AG20443 (cell line): ENCODE results near the gene GZMH.
"Not testable (repeated sequence)": the region's sequence is repeated elsewhere in the genome, so short reads cannot be mapped to it uniquely, and the experiment has no call there.

Source experiments
- DNase-seq: peaks from one replicate; pipeline ENCODE4 v3.0.0; 2012; ENCODE audit warnings: low spot score, mixed read lengths

Gene GZMH, protein sequence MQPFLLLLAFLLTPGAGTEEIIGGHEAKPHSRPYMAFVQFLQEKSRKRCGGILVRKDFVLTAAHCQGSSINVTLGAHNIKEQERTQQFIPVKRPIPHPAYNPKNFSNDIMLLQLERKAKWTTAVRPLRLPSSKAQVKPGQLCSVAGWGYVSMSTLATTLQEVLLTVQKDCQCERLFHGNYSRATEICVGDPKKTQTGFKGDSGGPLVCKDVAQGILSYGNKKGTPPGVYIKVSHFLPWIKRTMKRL

DNA sequence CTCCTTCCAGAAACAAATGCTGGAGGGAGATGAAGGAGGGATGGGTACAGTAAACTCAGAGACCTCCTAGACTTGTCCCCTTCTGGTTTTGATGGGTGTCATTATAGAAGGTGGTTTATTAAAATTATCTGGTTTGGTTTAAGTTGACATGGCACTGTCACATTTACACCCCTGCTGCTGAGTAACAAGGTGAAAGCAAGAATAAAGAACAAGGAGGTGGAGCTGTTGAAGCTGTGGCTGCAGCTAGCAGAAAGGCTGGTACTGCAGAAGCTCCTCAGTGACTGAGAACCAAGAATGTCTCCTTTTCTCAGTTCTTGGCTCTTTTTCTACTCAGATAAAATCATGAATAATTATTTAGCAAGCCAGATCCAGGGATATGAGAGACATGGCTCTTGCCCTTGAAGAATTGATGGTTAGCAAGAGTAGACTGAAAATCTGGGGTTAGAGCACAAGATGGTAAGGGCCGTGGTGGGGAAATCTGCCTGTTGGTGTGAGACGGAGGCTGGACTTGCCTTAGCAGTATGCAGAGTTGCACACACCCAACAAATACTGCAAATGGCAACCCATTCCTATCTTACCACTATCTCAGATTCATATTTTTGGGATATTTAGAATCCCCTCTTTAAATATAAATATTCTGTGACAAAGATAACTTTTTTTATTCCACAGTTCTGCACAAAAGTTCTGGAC lies at the start of gene GZMH:
GZMH (minus strand) TSS at position 31 of the 690 bp plus-strand sequence. CDS start 72 bp downstream, outside the sequence.
- no peak for DNase-seq

DNA sequence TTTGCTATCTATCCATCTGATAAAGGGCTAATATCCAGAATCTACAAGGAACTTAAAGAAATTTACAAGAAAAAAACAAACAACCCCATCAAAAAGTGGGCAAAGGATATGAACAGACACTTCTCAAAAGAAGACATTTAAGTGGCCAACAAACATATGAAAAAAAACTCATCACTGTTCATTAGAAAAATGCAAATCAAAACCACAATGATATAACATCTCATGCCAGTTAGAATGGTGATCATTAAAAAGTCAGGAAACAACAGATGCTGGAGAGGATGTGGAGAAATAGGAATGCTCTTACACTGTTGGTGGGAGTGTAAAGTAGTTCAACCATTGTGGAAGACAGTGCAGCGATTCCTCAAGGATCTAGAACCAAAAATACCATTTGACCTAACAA lies 38.9 kb upstream of the GZMH start:
- not testable (repeated sequence) for DNase-seq

DNA sequence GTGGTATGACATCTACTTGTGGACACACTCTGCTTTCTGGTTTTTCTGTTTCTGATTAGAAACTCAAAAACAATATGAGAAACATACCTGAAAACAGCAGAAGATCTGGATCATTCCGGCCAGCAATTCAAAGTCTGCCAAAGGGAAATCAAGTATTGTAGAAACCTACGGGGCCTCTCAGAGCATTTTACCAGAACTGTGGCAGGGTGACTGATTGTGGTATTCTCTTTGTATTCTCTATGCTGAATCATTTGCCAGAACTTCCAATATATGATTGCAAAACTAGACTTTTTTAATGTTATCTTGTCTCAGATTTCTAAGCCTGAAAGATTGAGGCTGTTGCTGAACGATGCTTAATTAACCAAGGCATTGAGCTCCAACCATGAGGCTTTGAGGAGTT lies 30.4 kb upstream of the GZMH start:
- no peak for DNase-seq

DNA sequence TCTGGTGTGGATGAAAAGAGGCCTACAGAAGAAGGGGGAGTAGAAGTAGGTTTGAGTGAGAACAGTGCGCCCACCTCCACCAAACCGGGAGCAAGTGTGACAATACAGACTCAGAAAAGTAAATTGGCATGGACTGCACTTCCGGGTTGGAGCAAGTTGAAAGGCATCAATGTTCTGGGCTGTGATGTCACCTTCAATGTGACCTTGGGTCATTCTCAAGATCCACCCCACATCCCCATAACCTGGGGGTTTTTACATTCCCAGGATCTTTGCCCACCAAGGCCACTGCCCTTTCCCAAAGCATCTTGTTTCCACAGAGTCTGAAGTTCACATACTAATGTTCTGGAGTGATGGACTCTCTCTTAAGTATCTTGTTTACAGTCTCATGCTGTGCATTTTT lies 29.8 kb upstream of the GZMH start:
- no peak for DNase-seq

DNA sequence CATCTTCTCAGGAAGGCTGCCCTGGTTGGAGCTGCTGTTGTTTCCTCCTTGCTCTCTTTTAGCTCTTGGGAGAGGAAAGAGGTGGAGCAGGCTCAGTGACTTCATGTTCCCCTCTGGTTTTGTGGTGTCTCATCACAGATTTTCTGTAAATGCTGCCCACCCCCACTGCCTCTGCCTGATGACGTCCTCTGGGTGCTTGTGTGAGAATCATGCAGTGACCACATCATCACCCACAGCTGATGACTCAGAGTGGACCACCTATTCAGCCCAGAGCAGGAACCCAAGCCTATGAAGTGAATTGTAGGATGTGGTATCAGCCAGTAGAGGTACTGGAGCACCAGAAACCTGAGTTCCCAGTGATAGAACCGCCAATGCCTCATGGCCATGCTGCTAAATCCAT lies 24.7 kb upstream of the GZMH start, which contains the start of gene GZMB:
GZMB (minus strand) TSS at position 33 of the 400 bp plus-strand sequence; CDS start at position 3, 30 bp downstream.
- no peak for DNase-seq

DNA sequence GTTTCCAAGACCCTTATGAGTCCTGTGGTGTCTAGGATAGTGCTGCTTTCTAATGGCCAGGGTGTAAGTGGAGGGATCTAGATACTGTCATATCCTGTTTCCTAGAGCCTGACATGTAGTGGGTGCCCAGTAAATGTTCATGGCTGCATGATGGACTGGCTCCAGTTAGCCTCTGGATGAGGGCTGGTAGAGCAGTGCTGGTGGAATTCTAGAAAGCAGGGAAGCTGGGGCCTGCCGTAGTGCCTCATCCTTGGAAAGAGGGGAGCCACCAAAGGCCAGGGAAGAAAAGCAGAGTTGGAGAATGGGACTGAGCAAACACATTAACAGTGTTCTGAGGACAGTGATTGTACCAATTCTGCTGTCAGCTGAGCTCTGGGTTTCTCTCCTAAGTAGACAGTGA lies 23.9 kb upstream of the GZMH start:
- no peak for DNase-seq

DNA sequence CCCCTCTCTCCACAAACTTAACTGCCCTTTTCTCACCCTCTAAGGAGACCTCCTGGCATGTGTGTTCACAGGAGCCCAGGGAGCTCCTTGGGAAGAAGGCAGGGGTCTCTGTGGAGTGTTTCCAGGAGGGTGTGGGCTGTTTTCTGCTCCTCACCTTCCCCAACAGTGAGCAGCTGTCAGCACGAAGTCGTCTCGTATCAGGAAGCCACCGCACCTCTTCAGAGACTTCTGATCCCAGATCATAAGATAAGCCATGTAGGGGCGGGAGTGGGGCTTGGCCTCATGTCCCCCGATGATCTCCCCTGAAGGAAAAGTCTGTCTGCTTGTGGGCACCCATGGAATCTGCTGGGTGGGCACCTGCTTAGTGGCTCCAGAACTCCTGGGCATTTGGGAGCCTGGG lies 23.3 kb upstream of the GZMH start:
- DNase-seq = no peak

DNA sequence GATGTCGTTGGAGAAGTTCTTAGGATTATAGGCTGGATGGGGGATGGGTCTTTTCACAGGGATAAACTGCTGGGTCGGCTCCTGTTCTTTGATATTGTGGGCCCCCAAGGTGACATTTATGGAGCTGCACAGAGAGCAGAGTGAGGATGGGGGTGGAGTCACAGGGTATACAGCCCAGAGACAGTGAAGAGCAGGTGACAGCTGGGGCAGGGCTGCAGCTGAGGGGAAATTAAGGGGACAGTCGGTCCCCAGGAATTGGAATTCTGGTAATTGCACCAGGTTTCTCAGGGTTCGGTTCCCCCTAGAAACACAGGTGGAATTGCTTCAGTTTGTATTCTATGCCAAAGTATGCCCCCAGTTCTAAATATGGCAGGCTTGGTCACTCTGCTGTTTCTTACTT lies 22.9 kb upstream of the GZMH start:
- DNase-seq = no peak

DNA sequence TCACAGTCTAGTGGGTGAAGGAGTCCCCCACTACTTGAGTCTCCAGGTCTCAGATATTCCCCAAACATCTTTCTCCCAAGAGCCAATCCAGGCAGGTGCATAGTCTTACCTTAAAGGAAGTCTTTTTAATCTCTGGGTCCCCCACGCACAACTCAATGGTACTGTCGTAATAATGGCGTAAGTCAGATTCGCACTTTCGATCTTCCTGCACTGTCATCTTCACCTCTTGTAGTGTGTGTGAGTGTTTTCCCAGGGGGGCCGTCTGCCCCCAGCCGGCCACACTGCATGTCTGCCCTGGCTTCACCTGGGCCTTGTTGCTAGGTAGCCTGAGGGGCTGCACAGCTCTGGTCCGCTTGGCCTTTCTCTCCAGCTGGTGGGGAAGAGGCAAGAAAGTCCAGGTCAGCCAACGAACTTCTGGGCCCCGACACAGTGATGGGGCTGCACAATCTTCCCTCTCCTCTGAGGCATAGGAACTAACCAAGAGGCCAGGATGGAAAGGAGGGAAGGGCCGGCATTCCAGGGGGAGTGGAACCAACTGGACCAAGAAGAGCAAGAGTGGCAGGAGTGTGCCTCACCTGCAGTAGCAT lies 22.4 kb upstream of the GZMH start:
- DNase-seq = no peak

DNA sequence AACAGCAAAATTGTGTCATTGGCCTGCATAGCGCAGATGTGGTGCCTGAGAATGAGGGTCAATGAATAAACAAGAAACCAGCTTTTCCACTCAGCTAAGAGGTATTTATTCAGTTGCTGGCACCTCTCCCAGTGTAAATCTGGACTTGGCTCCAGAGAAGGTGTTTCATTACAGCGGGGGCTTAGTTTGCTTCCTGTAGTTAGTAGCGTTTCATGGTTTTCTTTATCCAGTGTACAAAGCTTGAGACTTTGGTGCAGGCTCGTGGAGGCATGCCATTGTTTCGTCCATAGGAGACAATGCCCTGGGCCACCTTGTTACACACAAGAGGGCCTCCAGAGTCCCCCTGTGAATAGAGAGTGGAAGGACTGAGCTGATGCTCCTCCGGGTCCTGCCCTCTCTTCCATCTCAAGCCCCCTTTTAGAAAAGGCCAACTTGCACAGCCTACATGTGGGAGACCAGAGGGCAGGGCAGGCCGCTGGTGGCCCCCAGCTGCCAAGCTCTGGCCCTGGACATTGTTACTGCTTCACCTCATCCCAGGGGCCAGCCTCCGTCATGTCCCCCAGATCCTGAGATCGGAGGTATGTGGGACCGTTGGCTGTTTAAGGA lies 21.5 kb upstream of the GZMH start:
- peak; percentile 41 for DNase-seq

DNA sequence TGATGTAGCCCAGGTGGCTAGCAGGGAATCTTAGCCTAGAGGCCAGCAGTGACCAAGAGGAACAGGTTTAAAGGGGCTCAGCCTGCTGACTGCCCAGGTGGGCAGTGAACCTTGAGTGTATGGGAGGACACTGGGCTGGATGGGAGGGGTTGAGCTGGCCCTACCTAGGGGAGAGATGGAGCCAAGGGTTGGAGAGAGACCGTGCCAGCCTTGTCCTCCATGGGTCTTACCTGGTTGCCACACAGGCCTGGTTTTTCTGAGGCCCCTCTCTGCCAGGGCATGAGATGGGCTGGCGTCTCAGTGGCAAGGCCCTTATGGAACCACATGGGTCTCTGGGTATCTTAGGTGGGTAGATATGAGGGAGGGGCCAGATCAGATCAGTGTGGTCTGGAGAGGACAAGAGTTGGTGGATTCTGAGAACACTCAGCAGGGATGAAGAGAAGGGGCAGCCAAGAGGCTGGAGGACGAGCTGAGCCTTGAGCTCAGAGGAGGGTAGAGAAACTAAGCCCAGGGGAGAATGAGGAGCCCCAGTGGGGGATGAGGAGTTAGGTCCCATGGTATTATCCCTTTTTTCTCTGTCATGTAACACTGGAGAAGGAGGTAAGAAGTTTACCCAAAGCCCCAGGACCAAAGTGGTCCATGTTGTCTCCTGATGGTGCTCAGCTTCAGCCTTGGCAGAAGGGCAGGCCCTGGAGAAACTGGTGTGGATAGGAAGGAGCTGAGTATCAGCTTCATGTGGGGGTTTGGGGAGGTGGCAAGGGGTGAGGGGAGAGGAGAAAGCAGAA lies 20.8 kb upstream of the GZMH start:
- DNase-seq = no peak

DNA sequence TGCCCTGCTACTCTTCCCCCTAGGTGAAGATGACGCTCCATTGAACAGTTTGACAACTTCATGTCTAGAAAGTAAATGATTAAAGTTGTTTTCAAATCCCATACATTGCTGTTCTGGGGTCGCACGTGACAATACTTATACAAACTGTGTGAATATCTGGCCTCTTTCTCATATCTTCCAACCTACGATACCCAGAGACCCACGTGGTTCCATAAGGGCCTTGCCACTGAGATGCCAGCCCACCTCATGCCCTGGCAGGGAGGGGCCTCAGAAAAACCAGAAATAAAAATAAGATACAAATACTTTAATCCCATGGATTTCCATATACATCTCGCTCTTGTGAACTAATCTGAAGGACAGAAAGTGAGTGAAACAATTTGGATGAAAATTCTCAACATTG lies 20.0 kb upstream of the GZMH start:
- no peak for DNase-seq

DNA sequence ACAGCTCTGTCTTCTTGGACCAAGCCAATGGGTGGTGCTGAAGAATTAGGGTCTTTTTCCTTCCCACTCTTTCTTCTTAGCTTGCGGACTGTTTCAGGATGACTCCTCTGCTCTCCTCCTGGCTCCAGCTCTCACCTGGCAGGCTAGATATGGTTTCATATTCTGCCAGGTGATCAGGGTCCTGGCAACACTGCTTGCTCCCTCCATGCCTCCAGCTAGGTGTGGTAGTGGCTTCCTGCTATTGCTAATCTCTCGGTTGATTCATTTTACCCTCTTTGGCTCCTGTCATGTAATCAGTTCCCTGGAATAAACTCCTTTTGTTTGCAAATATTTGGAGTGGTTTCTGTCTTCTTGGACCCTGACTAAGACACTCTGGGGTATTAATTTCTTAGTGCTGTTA lies 4.3 kb upstream of the GZMH start:
- no peak for DNase-seq

DNA sequence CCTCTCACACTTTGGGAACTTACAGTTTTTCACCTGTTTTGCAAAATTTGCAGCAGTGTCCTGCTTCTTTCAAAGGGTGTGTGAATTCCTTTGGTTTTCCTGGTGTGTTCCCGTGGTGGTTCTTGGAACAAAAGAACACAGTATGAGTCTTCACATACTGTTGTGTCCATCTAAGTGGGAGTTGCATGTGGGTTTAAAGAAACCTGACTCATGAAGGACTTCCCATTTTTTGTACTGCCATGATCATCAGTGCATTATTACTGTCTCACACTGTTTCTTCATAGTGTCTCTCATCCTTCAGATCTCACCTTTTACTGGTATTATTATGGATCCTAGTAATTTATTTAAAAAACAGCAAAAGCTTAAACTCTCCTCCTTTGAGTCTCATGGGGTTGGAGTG lies 3.8 kb upstream of the GZMH start:
- DNase-seq = no peak

DNA sequence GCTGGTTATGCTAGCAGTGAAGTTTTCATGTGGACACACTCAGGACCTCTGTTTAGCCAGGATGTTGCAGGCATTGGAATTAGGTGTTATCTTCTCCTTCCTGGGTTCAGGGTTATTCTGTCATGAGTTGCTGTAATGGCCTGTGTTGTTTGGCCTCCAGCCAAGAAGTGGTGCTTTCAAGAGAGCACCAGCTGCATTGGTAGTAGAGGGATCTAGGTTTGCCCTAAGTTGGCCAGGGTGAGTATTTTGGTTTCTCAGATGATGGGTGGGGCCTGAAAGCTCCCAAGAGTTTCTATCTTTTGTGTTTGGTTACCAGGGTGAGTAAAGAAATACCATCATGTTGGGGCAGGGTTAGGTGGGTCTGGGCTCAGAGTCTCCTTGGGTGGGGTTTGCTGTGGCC lies 2.7 kb upstream of the GZMH start:
- no peak for DNase-seq

DNA sequence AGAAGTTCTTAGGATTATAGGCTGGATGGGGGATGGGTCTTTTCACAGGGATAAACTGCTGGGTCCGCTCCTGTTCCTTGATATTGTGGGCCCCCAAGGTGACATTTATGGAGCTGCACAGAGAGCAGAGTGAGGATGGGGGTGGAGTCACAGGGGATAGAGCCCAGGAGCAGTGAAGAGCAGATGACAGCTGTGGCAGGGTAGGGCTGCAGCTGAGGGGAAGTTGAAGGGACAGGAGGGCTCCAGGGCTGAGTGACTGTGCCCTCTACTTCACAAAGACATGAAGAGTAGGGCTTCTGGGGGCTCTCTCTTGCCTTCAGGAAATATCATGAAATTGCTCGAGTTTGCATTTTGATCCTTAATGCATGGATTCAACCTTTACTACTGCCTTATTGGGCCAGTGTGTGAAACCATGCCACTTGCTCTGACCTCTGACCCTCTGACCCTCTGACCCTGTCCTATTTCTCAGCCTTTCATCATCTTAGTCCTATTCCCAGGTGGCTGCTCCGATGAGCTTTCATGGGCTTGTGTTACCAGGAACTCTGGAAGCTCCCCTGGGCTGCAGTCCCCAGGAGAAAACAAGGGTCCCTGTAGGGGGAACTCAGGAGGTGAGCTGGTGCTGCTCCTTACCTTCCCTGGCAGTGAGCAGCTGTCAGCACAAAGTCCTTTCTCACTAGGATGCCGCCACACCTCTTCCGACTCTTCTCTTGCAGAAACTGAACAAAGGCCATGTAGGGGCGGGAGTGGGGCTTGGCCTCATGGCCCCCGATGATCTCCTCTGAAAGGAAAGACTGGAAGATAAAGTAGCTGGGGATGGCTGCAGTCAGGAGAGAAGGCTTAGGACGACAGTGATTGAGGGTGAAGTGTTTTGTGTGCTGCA lies 1.6 kb downstream of the GZMH start:
- DNase-seq = no peak

DNA sequence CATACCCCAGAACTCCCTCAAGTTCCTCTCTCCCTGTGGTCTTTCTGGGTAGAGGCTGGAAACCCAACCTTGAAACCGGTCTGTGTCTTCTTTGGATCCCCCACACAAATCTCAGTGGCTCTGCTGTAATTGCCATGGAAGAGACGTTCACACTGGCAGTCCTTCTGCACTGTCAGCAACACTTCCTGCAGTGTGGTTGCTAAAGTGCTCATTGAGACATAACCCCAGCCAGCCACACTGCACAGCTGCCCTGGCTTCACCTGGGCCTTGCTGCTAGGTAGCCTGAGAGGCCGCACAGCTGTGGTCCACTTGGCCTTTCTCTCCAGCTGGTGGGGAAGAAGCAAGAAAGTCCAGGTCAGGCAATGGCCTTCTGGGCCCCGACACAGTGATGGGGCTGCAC lies 2.4 kb downstream of the GZMH start:
- DNase-seq = no peak

DNA sequence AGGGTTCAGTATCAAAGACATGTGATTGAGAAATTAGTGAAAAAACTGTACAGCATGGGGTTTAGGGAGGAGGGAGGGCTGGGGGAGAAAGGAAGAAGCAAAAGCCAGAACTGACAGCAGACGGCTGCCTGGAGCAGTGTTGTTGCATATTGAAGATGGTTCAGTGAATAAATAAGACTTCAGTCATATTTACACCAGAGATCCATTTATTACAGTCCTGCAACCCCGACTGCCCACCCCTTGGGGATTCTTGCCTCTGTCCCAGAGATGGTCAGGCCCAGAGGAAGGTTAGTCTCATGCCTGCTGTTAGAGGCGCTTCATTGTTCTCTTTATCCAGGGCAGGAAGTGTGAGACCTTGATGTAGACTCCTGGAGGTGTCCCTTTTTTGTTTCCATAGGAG lies 3.2 kb downstream of the GZMH start:
- DNase-seq = no peak

DNA sequence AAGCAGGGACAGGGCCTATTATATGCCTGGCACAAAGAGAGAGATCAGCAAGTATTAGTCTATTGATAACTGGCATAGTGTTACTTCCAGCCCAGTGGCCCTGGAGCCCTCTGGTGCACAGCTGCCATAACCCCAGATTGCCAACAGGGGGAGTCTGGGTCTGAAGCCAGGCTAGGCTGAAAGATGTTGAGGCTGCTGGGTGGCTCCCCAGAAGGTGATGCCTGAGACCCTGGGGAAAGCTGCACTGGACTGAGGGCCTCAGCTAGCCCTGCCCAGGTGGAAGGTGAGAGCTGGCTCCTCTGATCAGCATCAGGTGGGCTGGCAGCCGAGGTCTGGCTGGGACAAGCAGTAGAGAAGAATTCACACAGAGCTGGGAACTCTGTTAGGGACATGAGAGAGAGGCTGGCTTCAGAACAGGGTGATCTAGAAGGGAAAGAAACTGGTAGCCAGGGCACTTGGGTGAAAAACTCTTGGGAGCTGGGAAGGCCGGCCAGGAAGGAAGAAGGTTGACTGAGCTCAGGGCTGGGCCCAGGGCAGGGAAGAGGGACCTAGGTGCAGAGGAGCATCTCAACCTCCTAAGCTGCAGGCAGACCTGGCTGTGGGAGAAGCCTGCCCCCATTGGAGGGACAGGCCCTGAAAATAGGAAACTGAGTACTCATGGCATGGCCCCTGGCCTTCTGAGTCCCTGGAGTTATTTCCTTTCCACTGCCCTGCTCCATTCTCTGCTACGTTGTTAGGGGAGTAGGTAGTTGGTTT lies 3.9 kb downstream of the GZMH start:
- peak; percentile 34 for DNase-seq

DNA sequence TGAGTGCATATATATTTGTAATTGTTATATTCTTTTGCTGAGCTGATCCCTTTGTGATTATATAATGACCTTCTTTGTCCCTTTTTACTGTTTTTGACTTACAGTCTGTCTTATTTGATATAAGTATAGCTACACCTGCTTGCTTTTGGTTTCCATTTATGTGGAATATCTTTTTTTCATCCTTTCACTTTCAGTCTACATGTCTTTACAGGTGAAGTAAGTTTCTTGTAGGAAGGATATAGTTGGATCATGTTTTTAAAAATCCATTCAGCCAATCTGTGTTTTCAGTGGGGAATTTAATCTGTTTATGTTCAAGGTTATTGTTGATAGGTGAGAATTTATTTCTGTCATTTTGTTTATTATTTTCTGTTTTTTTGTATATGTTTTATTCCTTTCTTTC lies 12.1 kb downstream of the GZMH start:
- no peak for DNase-seq
